Colonic mucosa (tissue), 4 donors: ENCODE measurements around the gene HIRIP3. TPM values are rescaled to one million over a fixed set of nuclear protein-coding genes. Genes with fewer than 3 reads are reported as not detected.

Source experiments
- DNase-seq: peaks from one replicate; pipeline ENCODE4 v3.0.0-alpha.2; 2020
- H3K27ac ChIP-seq: fragments of 200-600 bp; one replicate; pipeline ENCODE4 v1.8.0; 2021
- H3K27me3 ChIP-seq: fragments of 200-600 bp; one replicate; pipeline ENCODE4 v1.8.0; 2021
- H3K36me3 ChIP-seq: fragments of 200-600 bp; one replicate; pipeline ENCODE4 v1.8.0; 2021
- H3K4me1 ChIP-seq: fragments of 200-600 bp; one replicate; pipeline ENCODE4 v1.8.0; 2021; ENCODE audit warnings: mild to moderate bottlenecking
- H3K4me3 ChIP-seq: fragments of 200-600 bp; one replicate; pipeline ENCODE4 v1.8.0; 2021
- H3K9ac ChIP-seq, 2 donors: one replicate each; pipeline ENCODE4 v1.7.0; 2013; ENCODE audit warnings: control low read depth in 2 of 2, low read depth in 2 of 2, low read length in 2 of 2
- H3K9me3 ChIP-seq: fragments of 200-600 bp; one replicate; pipeline ENCODE4 v1.8.0; 2021
- CTCF ChIP-seq: fragments of 200-600 bp; IDR thresholded peaks from one replicate; pipeline ENCODE4 v1.8.0; 2022; ENCODE audit warnings: antibody characterized with exemption, mild to moderate bottlenecking
- intact Hi-C: fragments of 100-400 bp; cut with DNase I; formaldehyde crosslinking; loops from one replicate; pipeline ENCODE4 v1.14.1; 2022
- total RNA-seq, 2 donors: library from RNA; stranded (reverse); fragmentation: NEBNext Ultra II Directional in 1 of 2; extraction: Animal tissue kit (Norgen Biotek cat#: 25700) in 1 of 2; gene quantifications; one replicate each; pipeline ENCODE4 v1.2.1, GENCODE V29; 2021
- donor health status: healthy.
- donor health status: DM: no; HTN: no; CAD: no.
- donor health status: DM: no; HTN: no; CAD: no.

HIRIP3 gene
- total RNA-seq, 2 donors from 2014 or later = 7.5 to 18.4 TPM

- intact Hi-C loops = no loop called here
Observed at GRCh38 chr16:30032083-30032819, 36.8 kb upstream of the HIRIP3 start.

GRCh38 chr16:30031477-30031918 lies 36.1 kb upstream of the HIRIP3 start:
- intact Hi-C loops = no loop called here
- no peaks in the 10 kb centered on the region for H3K36me3 ChIP-seq
- no peak for DNase-seq
- H3K27me3 ChIP-seq = peaks cover 26% of the 10 kb centered on the region
- TF ChIP-seq CTCF = no peak
- no peak overlapping the region for H3K9ac ChIP-seq
- no peaks in the 10 kb centered on the region for H3K9me3 ChIP-seq
- no peak overlapping the region for H3K27ac ChIP-seq
- H3K4me3 ChIP-seq = no peak overlapping the region
- H3K4me1 ChIP-seq = no peaks in the 10 kb centered on the region

More at GRCh38 chr16:30032083-30032819, 36.8 kb upstream of the HIRIP3 start:
- no peak overlapping the region for H3K27ac ChIP-seq
- no peaks in the 10 kb centered on the region for H3K9me3 ChIP-seq
- no peaks in the 10 kb centered on the region for H3K4me1 ChIP-seq
- no peaks in the 10 kb centered on the region for H3K36me3 ChIP-seq
- DNase-seq = peak; percentile 61
- peak; percentile 65 for TF ChIP-seq CTCF
- H3K27me3 ChIP-seq = peaks cover 26% of the 10 kb centered on the region
- no peak overlapping the region for H3K9ac ChIP-seq
- H3K4me3 ChIP-seq = no peak overlapping the region

- intact Hi-C loops = no loop called here
- Histone ChIP-seq H3K4me3 (no peak within 1 kb of the TSS), H3K36me3 (no peaks in the 10 kb centered on the region), H3K9me3 (no peaks in the 10 kb centered on the region), H3K4me1 (no peaks in the 10 kb centered on the region), H3K27ac (no peak within 1 kb of the TSS), H3K9ac (no peak within 1 kb of the TSS), H3K27me3 (peaks cover 26% of the 10 kb centered on the region)
- DNase-seq = no peak
- TF ChIP-seq CTCF = no peak
Observed at GRCh38 chr16:30030841-30031413, 35.5 kb upstream of the HIRIP3 start, which contains the start of gene TLCD3B. TLCD3B (minus strand) TSS chr16:30031271; CDS start chr16:30030527, 744 bp downstream.

- H3K4me3 ChIP-seq = no peak overlapping the region
- no peaks in the 10 kb centered on the region for H3K36me3 ChIP-seq
- no peaks in the 10 kb centered on the region for H3K4me1 ChIP-seq
- TF ChIP-seq CTCF = no peak
- no peak overlapping the region for H3K9ac ChIP-seq
- H3K27me3 ChIP-seq = peaks cover 26% of the 10 kb centered on the region
- intact Hi-C loops = no loop called here
- no peaks in the 10 kb centered on the region for H3K9me3 ChIP-seq
- no peak for DNase-seq
- H3K27ac ChIP-seq = no peak overlapping the region
Observed at GRCh38 chr16:30030011-30030685, 34.7 kb upstream of the HIRIP3 start.

- peaks cover 26% of the 10 kb centered on the region for H3K27me3 ChIP-seq
- H3K4me1 ChIP-seq = no peaks in the 10 kb centered on the region
- H3K4me3 ChIP-seq = no peak overlapping the region
- H3K27ac ChIP-seq = no peak overlapping the region
- intact Hi-C loops = no loop called here
- no peak overlapping the region for H3K9ac ChIP-seq
- H3K36me3 ChIP-seq = no peaks in the 10 kb centered on the region
- no peaks in the 10 kb centered on the region for H3K9me3 ChIP-seq
- TF ChIP-seq CTCF = no peak
- DNase-seq = no peak
Observed at GRCh38 chr16:30028438-30029076, 33.1 kb upstream of the HIRIP3 start.
